ENCODE results near the gene ATRN.
A peak's percentile ranks its signal among the peaks of the same experiment; 100 is the strongest.
"Not testable (repeated sequence)": the region's sequence is repeated elsewhere in the genome, so short reads cannot be mapped to it uniquely, and the experiment has no call there.

ATRN gene

GRCh38 chr20:3510110-3510509 lies 39.3 kb downstream of the ATRN start:
- no peaks in the 10 kb centered on the region for H3K79me1 ChIP-seq (ENCODE audit: low read length)
- WGBS (ENCODE audit: extremely low coverage, insufficient coverage, insufficient read length): no CpG with 5 or more reads among the region's 2 CpGs
- no peak for DNase-seq
- no peak overlapping the region for H2BK5ac ChIP-seq (ENCODE audit: low read depth, low read length, poor library complexity)
- H3K36me3 ChIP-seq (ENCODE audit: control insufficient read depth in 1 of 2, insufficient read depth in 2 of 2, low read length in 2 of 2): no peaks in the 10 kb centered on the region
- no peaks in the 10 kb centered on the region for H3K79me2 ChIP-seq (ENCODE audit: control insufficient read depth, insufficient read depth, low read length, poor library complexity)
- H2BK12ac ChIP-seq (ENCODE audit: low read length): no peak overlapping the region
- no peak overlapping the region for H3K4me3 ChIP-seq (ENCODE audit: low read depth, low read length)
- H4K8ac ChIP-seq (ENCODE audit: low read depth, low read length): no peak overlapping the region
- no peak overlapping the region for H3K14ac ChIP-seq (ENCODE audit: low read length)
- no peak overlapping the region for H4K12ac ChIP-seq (ENCODE audit: low read depth, low read length)
- no peak overlapping the region for H3K18ac ChIP-seq (ENCODE audit: low read length)
- H3K9ac ChIP-seq (ENCODE audit: low read length): no peak overlapping the region
- no peaks in the 10 kb centered on the region for H3K9me3 ChIP-seq (ENCODE audit: insufficient read depth, low read depth, low read length)
- H4K91ac ChIP-seq (ENCODE audit: low read depth, low read length): no peak overlapping the region
- H3K4ac ChIP-seq (ENCODE audit: low read depth, low read length): no peak overlapping the region
- no peaks in the 10 kb centered on the region for H3K27me3 ChIP-seq (ENCODE audit: insufficient read depth, low read length)
- H3K4me1 ChIP-seq (ENCODE audit: control insufficient read depth in 1 of 2, insufficient read depth in 2 of 2, low read length in 2 of 2): no peaks in the 10 kb centered on the region
- no peak overlapping the region for H2BK120ac ChIP-seq (ENCODE audit: insufficient read depth, low read length, poor library complexity)
- H3K27ac ChIP-seq (ENCODE audit: low read depth, low read length): no peak overlapping the region
- H3K4me2 ChIP-seq (ENCODE audit: low read length): no peak overlapping the region
- H3K23ac ChIP-seq (ENCODE audit: low read length): no peak overlapping the region
- no peak overlapping the region for H2AK5ac ChIP-seq (ENCODE audit: low read length)
- no peak overlapping the region for H2AFZ ChIP-seq (ENCODE audit: insufficient read depth, low read length, poor library complexity)

- not testable (repeated sequence) for H4K91ac ChIP-seq (ENCODE audit: low read depth, low read length); H2BK120ac ChIP-seq (ENCODE audit: insufficient read depth, low read length, poor library complexity)
- no CpG with 5 or more reads among the region's 3 CpGs for WGBS (ENCODE audit: extremely low coverage, insufficient coverage, insufficient read length)
Measured at GRCh38 chr20:3512239-3512638, 41.4 kb downstream of the ATRN start.

GRCh38 chr20:3514012-3514642 lies 43.3 kb downstream of the ATRN start:
- Histone ChIP-seq H4K8ac (ENCODE audit: low read depth, low read length) (no peak overlapping the region), H3K27me3 (ENCODE audit: insufficient read depth, low read length) (no peaks in the 10 kb centered on the region), H3K27ac (ENCODE audit: low read depth, low read length) (no peak overlapping the region), H4K91ac (ENCODE audit: low read depth, low read length) (no peak overlapping the region), H3K79me1 (ENCODE audit: low read length) (no peaks in the 10 kb centered on the region), H2BK5ac (ENCODE audit: low read depth, low read length, poor library complexity) (no peak overlapping the region), H3K36me3 (ENCODE audit: control insufficient read depth in 1 of 2, insufficient read depth in 2 of 2, low read length in 2 of 2) (no peaks in the 10 kb centered on the region), H3K14ac (ENCODE audit: low read length) (no peak overlapping the region), H3K4me2 (ENCODE audit: low read length) (no peak overlapping the region), H2AK5ac (ENCODE audit: low read length) (no peak overlapping the region), H2BK120ac (ENCODE audit: insufficient read depth, low read length, poor library complexity) (no peak overlapping the region), H2AFZ (ENCODE audit: insufficient read depth, low read length, poor library complexity) (no peak overlapping the region), H3K9me3 (ENCODE audit: insufficient read depth, low read depth, low read length) (no peaks in the 10 kb centered on the region), H3K9ac (ENCODE audit: low read length) (no peak overlapping the region), H3K4me1 (ENCODE audit: control insufficient read depth in 1 of 2, insufficient read depth in 2 of 2, low read length in 2 of 2) (no peaks in the 10 kb centered on the region), H3K23ac (ENCODE audit: low read length) (no peak overlapping the region), H4K12ac (ENCODE audit: low read depth, low read length) (no peak overlapping the region), H3K4me3 (ENCODE audit: low read depth, low read length) (no peak overlapping the region), H3K4ac (ENCODE audit: low read depth, low read length) (no peak overlapping the region), H3K18ac (ENCODE audit: low read length) (no peak overlapping the region), H2BK12ac (ENCODE audit: low read length) (no peak overlapping the region), H3K79me2 (ENCODE audit: control insufficient read depth, insufficient read depth, low read length, poor library complexity) (no peaks in the 10 kb centered on the region)
- no peak for DNase-seq
- no CpG with 5 or more reads among the region's 3 CpGs for WGBS (ENCODE audit: extremely low coverage, insufficient coverage, insufficient read length)

More at GRCh38 chr20:3512239-3512638, 41.4 kb downstream of the ATRN start:
- not testable (repeated sequence) for H3K23ac ChIP-seq (ENCODE audit: low read length); H3K4me3 ChIP-seq (ENCODE audit: low read depth, low read length); H2BK5ac ChIP-seq (ENCODE audit: low read depth, low read length, poor library complexity); H3K4me1 ChIP-seq (ENCODE audit: control insufficient read depth in 1 of 2, insufficient read depth in 2 of 2, low read length in 2 of 2); H3K9me3 ChIP-seq (ENCODE audit: insufficient read depth, low read depth, low read length); H2AK5ac ChIP-seq (ENCODE audit: low read length); H2BK12ac ChIP-seq (ENCODE audit: low read length); H3K9ac ChIP-seq (ENCODE audit: low read length); H3K36me3 ChIP-seq (ENCODE audit: control insufficient read depth in 1 of 2, insufficient read depth in 2 of 2, low read length in 2 of 2); H3K4ac ChIP-seq (ENCODE audit: low read depth, low read length); H4K12ac ChIP-seq (ENCODE audit: low read depth, low read length); H3K4me2 ChIP-seq (ENCODE audit: low read length); H3K79me1 ChIP-seq (ENCODE audit: low read length); H4K8ac ChIP-seq (ENCODE audit: low read depth, low read length); H3K27me3 ChIP-seq (ENCODE audit: insufficient read depth, low read length); H3K14ac ChIP-seq (ENCODE audit: low read length); H3K18ac ChIP-seq (ENCODE audit: low read length); DNase-seq; H3K27ac ChIP-seq (ENCODE audit: low read depth, low read length); H3K79me2 ChIP-seq (ENCODE audit: control insufficient read depth, insufficient read depth, low read length, poor library complexity); H2AFZ ChIP-seq (ENCODE audit: insufficient read depth, low read length, poor library complexity)

DNA sequence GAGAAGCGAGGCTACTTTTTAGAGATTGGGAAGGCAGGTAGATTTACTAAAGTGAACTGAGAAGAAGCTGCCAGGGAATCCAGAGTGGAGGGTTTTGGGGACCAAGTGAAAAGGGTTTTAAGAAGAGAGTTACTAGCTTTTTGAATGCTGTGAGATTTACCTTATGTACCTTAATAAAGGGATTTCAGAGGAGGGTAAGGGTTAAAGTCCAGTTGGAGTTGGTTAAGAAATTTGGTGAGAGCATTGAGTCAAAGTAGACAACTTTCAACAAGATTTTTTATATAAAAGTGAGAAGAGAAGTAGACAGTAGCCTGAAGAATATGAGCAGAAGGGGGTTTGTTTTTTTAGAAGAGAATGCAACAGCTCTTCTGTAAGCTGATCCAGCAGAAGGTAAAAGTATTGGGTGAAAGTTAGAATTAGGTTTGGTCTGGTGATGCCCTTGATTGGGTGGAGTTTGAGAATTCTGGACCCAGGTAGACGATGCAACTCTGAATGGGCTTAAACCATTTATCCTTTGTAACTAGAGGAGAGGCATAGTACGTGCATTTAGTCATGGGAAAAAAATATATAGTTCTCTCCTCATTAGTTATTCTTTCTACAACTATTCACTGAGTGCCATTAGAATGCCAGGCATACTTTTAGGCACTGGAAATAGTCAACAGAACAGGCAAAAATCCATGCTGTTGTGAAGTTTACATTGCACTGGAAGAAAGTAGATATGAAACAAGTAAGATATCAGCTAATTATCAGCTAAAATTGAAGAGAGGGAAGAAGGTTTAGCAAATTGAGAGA lies 44.8 kb downstream of the ATRN start:
- no CpG with 5 or more reads among the region's 3 CpGs for WGBS (ENCODE audit: extremely low coverage, insufficient coverage, insufficient read length)
- H3K18ac ChIP-seq (ENCODE audit: low read length): no peak overlapping the region

More for the DNA sequence above, 44.8 kb downstream of the ATRN start:
- no peak overlapping the region for H4K91ac ChIP-seq (ENCODE audit: low read depth, low read length)
- no peak overlapping the region for H3K27ac ChIP-seq (ENCODE audit: low read depth, low read length)
- H2BK5ac ChIP-seq (ENCODE audit: low read depth, low read length, poor library complexity): no peak overlapping the region
- H2BK120ac ChIP-seq (ENCODE audit: insufficient read depth, low read length, poor library complexity): no peak overlapping the region
- no peaks in the 10 kb centered on the region for H3K4me1 ChIP-seq (ENCODE audit: control insufficient read depth in 1 of 2, insufficient read depth in 2 of 2, low read length in 2 of 2)
- H3K79me2 ChIP-seq (ENCODE audit: control insufficient read depth, insufficient read depth, low read length, poor library complexity): no peaks in the 10 kb centered on the region
- no peak overlapping the region for H3K9ac ChIP-seq (ENCODE audit: low read length)
- no peak overlapping the region for H2AFZ ChIP-seq (ENCODE audit: insufficient read depth, low read length, poor library complexity)
- H3K4me3 ChIP-seq (ENCODE audit: low read depth, low read length): no peak overlapping the region
- H4K8ac ChIP-seq (ENCODE audit: low read depth, low read length): no peak overlapping the region
- DNase-seq: peak; percentile 10 to 76
- H3K23ac ChIP-seq (ENCODE audit: low read length): no peak overlapping the region
- H3K14ac ChIP-seq (ENCODE audit: low read length): no peak overlapping the region
- H2AK5ac ChIP-seq (ENCODE audit: low read length): no peak overlapping the region
- no peaks in the 10 kb centered on the region for H3K9me3 ChIP-seq (ENCODE audit: insufficient read depth, low read depth, low read length)
- H3K36me3 ChIP-seq (ENCODE audit: control insufficient read depth in 1 of 2, insufficient read depth in 2 of 2, low read length in 2 of 2): no peaks in the 10 kb centered on the region
- no peak overlapping the region for H2BK12ac ChIP-seq (ENCODE audit: low read length)
- no peak overlapping the region for H3K4me2 ChIP-seq (ENCODE audit: low read length)
- no peak overlapping the region for H3K4ac ChIP-seq (ENCODE audit: low read depth, low read length)
- no peak overlapping the region for H4K12ac ChIP-seq (ENCODE audit: low read depth, low read length)
- H3K79me1 ChIP-seq (ENCODE audit: low read length): no peaks in the 10 kb centered on the region
- no peaks in the 10 kb centered on the region for H3K27me3 ChIP-seq (ENCODE audit: insufficient read depth, low read length)
